Hepatocyte (in vitro differentiated cells): ENCODE data around the gene COQ10A.

Experiments used
- CTCF ChIP-seq: fragments of 200-600 bp; sonication (generic); IDR thresholded peaks from 2 replicates; pipeline ENCODE4 v1.5.1; 2016; ENCODE audit warnings: antibody characterized with exemption, mild to moderate bottlenecking; ENCODE audit not compliant: poor library complexity
- EZH2 ChIP-seq: fragments of 200-600 bp; sonication (generic); IDR thresholded peaks from 2 replicates; pipeline ENCODE4 v1.6.1; 2016; ENCODE audit warnings: antibody characterized with exemption, mild to moderate bottlenecking, borderline replicate concordance
- EZH2phosphoT487 ChIP-seq: fragments of 200-600 bp; sonication (generic); IDR thresholded peaks from one replicate; pipeline ENCODE4 v1.6.1; 2018; ENCODE audit warnings: antibody characterized with exemption, mild to moderate bottlenecking, low read depth, moderate library complexity; ENCODE audit not compliant: unreplicated experiment, severe bottlenecking

GRCh38 chr12:56296295-56296694 lies 29.6 kb downstream of the COQ10A start:
- TF ChIP-seq EZH2 (no peak), CTCF (no peak), EZH2phosphoT487 (no peak)
